ENCODE measurements around the gene ALG12. TPM values are rescaled to one million over a fixed set of nuclear protein-coding genes. Genes with fewer than 3 reads are reported as not detected.
A peak's percentile ranks its signal among the peaks of the same experiment; 100 is the strongest.

ALG12 gene
- total RNA-seq, 2 experiments from 2014 or later: 11.4 to 11.7 TPM

DNA sequence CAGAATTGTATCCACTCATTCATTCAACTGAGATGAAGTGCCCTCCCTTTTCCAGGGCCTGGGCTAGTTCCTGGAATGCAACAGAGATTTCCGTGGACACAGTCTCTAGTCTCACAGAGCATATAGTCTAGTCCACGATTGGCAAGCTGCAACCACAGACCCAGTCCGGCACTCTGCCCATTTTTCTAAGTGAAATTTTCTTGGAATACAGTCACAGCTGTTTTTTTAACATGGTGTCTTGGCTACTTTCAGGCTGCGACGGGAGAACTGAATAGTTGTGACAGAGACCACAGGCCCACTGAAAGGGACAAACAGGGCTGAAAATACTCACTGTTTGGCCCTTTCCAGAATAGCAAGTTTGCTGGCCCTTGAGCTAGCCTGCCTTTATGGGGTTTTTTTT, 29.2 kb downstream of the ALG12 start:
- no peak overlapping the region for H3K4me3 ChIP-seq (ENCODE audit: low read depth, low read length, poor library complexity, severe bottlenecking)
- BruUV-seq (replicated peaks): no TSS peak
- H3K36me3 ChIP-seq (ENCODE audit: insufficient read depth, low read length): peaks cover 79% of the 10 kb centered on the region
- H3K9me3 ChIP-seq (ENCODE audit: low read length): peaks cover 9% of the 10 kb centered on the region; the same call in 1 of the 2 replicates
- POLR2A ChIA-PET: no interaction called here
- no peak for TF ChIP-seq EZH2phosphoT487 (IDR thresholded peaks at IDR 0.05; ENCODE audit: borderline replicate concordance, low read depth, low read length)
- TF ChIP-seq, protein P1, sequence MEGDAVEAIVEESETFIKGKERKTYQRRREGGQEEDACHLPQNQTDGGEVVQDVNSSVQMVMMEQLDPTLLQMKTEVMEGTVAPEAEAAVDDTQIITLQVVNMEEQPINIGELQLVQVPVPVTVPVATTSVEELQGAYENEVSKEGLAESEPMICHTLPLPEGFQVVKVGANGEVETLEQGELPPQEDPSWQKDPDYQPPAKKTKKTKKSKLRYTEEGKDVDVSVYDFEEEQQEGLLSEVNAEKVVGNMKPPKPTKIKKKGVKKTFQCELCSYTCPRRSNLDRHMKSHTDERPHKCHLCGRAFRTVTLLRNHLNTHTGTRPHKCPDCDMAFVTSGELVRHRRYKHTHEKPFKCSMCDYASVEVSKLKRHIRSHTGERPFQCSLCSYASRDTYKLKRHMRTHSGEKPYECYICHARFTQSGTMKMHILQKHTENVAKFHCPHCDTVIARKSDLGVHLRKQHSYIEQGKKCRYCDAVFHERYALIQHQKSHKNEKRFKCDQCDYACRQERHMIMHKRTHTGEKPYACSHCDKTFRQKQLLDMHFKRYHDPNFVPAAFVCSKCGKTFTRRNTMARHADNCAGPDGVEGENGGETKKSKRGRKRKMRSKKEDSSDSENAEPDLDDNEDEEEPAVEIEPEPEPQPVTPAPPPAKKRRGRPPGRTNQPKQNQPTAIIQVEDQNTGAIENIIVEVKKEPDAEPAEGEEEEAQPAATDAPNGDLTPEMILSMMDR (conservative IDR thresholded peaks at IDR 0.05; ENCODE audit: low read length): no peak
- no peaks in the 10 kb centered on the region for H3K9me2 ChIP-seq (ENCODE audit: insufficient read depth, low read length)
- no peaks in the 10 kb centered on the region for H4K20me1 ChIP-seq (ENCODE audit: insufficient read depth, low read length)
- no peaks in the 10 kb centered on the region for H3K79me2 ChIP-seq (ENCODE audit: insufficient read depth, low read depth, low read length)
- H2AFZ ChIP-seq (ENCODE audit: low read length): no peak overlapping the region
- no peak overlapping the region for H3K27ac ChIP-seq (ENCODE audit: low read depth, low read length, poor library complexity, severe bottlenecking)
- CTCF ChIA-PET (ENCODE audit: unreplicated experiment): no interaction called here
- H3K4me2 ChIP-seq (ENCODE audit: low read length): no peak overlapping the region
- intact Hi-C loops (cut with micrococcal nuclease; ENCODE audit: unreplicated experiment): no loop called here
- DNase-seq (ENCODE audit: low spot score): no peak
- H3K4me1 ChIP-seq (ENCODE audit: insufficient read depth, low read length, poor library complexity, severe bottlenecking): no peaks in the 10 kb centered on the region

DNA sequence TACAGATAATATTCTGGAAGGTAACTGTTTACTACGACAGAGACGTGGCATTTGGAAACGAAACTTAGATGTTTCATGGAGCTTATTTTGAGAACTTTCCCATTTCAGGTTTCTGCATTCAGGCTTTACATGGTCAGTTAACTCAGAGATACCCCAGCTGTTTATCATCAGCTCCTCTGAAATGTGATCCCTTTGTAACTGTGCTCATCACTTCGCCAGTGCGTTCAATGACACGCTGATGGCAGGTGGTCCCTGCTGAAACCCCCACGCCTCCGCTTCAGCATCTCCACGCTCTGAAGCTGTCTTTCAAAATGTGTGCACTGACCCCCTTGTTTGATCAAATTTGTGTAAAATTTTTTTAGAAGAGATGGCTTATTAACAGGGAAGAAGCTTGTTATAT, 30.5 kb downstream of the ALG12 start:
- no peak overlapping the region for H3K4me2 ChIP-seq (ENCODE audit: low read length)
- intact Hi-C loops (cut with micrococcal nuclease; ENCODE audit: unreplicated experiment): no loop called here
- H3K9me2 ChIP-seq (ENCODE audit: insufficient read depth, low read length): no peaks in the 10 kb centered on the region
- H3K4me3 ChIP-seq (ENCODE audit: low read depth, low read length, poor library complexity, severe bottlenecking): no peak overlapping the region
- ChIA-PET POLR2A (no interaction called here), CTCF (ENCODE audit: unreplicated experiment) (no interaction called here)
- TSS peak; percentile 21 for BruUV-seq (replicated peaks)
- peaks cover 9% of the 10 kb centered on the region; the same call in 1 of the 2 replicates for H3K9me3 ChIP-seq (ENCODE audit: low read length)
- H3K79me2 ChIP-seq (ENCODE audit: insufficient read depth, low read depth, low read length): peaks cover 2% of the 10 kb centered on the region; the same call in 1 of the 2 replicates
- H2AFZ ChIP-seq (ENCODE audit: low read length): no peak overlapping the region
- no peak for DNase-seq (ENCODE audit: low spot score)
- H3K4me1 ChIP-seq (ENCODE audit: insufficient read depth, low read length, poor library complexity, severe bottlenecking): no peaks in the 10 kb centered on the region
- no peak for TF ChIP-seq EZH2phosphoT487 (IDR thresholded peaks at IDR 0.05; ENCODE audit: borderline replicate concordance, low read depth, low read length)
- TF ChIP-seq, protein P1 (conservative IDR thresholded peaks at IDR 0.05; ENCODE audit: low read length): no peak
- peaks cover 91% of the 10 kb centered on the region for H3K36me3 ChIP-seq (ENCODE audit: insufficient read depth, low read length)
- no peak overlapping the region for H3K27ac ChIP-seq (ENCODE audit: low read depth, low read length, poor library complexity, severe bottlenecking)
- no peaks in the 10 kb centered on the region for H4K20me1 ChIP-seq (ENCODE audit: insufficient read depth, low read length)

DNA sequence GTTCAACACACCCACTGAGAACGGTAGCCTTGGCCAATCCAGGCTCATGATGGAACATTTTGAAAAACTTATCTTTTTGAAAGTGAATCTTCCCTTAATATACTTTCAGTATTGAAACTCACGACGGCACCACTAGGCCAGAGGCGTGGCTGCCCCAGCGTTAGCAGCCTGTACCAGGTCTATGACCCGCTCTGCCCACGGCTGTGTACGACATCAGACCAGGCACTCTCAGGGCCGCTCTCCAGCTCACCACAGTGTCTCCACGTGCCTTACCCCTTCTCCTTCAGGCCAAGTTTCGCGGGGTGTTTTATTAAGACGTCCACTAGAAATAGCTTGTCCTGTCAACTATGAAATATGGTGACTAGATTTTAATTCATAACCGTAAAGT, 31.2 kb downstream of the ALG12 start:
- intact Hi-C loops (cut with micrococcal nuclease; ENCODE audit: unreplicated experiment): no loop called here
- Histone ChIP-seq H3K9me3 (ENCODE audit: low read length) (peaks cover 9% of the 10 kb centered on the region; the same call in 1 of the 2 replicates), H4K20me1 (ENCODE audit: insufficient read depth, low read length) (no peaks in the 10 kb centered on the region), H3K27ac (ENCODE audit: low read depth, low read length, poor library complexity, severe bottlenecking) (no peak overlapping the region), H2AFZ (ENCODE audit: low read length) (no peak overlapping the region), H3K4me3 (ENCODE audit: low read depth, low read length, poor library complexity, severe bottlenecking) (no peak overlapping the region), H3K4me1 (ENCODE audit: insufficient read depth, low read length, poor library complexity, severe bottlenecking) (no peaks in the 10 kb centered on the region), H3K4me2 (ENCODE audit: low read length) (no peak overlapping the region), H3K36me3 (ENCODE audit: insufficient read depth, low read length) (peaks cover 89% of the 10 kb centered on the region), H3K79me2 (ENCODE audit: insufficient read depth, low read depth, low read length) (peaks cover 9% of the 10 kb centered on the region; the same call in 1 of the 2 replicates), H3K9me2 (ENCODE audit: insufficient read depth, low read length) (no peaks in the 10 kb centered on the region)
- no TSS peak for BruUV-seq (replicated peaks)
- ChIA-PET CTCF (ENCODE audit: unreplicated experiment) (no interaction called here), POLR2A (no interaction called here)
- no peak for DNase-seq (ENCODE audit: low spot score)
- TF ChIP-seq, protein P1 (conservative IDR thresholded peaks at IDR 0.05; ENCODE audit: low read length): no peak
- TF ChIP-seq EZH2phosphoT487 (IDR thresholded peaks at IDR 0.05; ENCODE audit: borderline replicate concordance, low read depth, low read length): no peak

All from OCI-LY7 (cell line).